ENCODE measurements around the gene LACC1. TPM values are rescaled to one million over a fixed set of nuclear protein-coding genes. Genes with fewer than 3 reads are reported as not detected.

The LACC1 gene
- total RNA-seq, 2 donors from 2014 or later = 9.7 to 11.8 TPM

DNA sequence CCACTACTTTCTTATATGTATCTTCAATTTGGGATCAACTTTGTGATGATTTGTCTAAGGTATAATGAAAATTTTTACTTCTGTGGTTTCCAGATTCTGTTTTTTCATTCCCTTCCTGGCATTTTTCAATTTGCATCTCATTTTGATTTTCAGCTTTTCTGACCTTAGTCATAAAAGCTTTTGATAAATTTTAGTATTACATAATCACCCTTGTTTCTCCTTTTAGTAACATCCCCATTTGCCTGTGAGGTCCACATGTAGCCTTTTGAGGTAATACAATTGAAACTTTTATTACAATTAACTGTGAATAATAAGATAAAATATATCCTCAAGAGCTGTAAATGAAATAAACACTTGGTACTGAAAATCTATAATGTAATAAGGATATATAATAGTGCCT, 31.2 kb downstream of the LACC1 start:
- ATAC-seq (no peak), DNase-seq (ENCODE audit: low spot score) (no peak)
- no peak overlapping the region for H3K27ac Mint-ChIP-seq
- peaks cover 11 to 35% of the 10 kb centered on the region in 2 donors for H3K27me3 Mint-ChIP-seq
- no peaks in the 10 kb centered on the region for H3K36me3 Mint-ChIP-seq
- H3K9me3 Mint-ChIP-seq = no peaks in the 10 kb centered on the region
- no peak overlapping the region for H3K4me3 Mint-ChIP-seq
- peaks cover 0 to 5% of the 10 kb centered on the region in 2 donors for H3K4me1 Mint-ChIP-seq (ENCODE audit: low read depth in 2 of 2)

GRCh38 chr13:43911278-43911677, 31.6 kb downstream of the LACC1 start:
- Mint-ChIP-seq H3K4me3 (no peak overlapping the region), H3K27ac (no peak overlapping the region), H3K27me3 (peaks cover 9 to 30% of the 10 kb centered on the region in 2 donors), H3K4me1 (ENCODE audit: low read depth in 2 of 2) (peaks cover 0 to 5% of the 10 kb centered on the region in 2 donors), H3K9me3 (no peaks in the 10 kb centered on the region), H3K36me3 (no peaks in the 10 kb centered on the region)
- DNase-seq (ENCODE audit: low spot score) (no peak), ATAC-seq (no peak)

GRCh38 chr13:43911871-43912270, 32.2 kb downstream of the LACC1 start:
- H3K36me3 Mint-ChIP-seq = no peaks in the 10 kb centered on the region
- no peak for DNase-seq (ENCODE audit: low spot score)
- H3K27ac Mint-ChIP-seq = no peak overlapping the region
- no peak overlapping the region for H3K4me3 Mint-ChIP-seq
- ATAC-seq = no peak
- peaks cover 9 to 24% of the 10 kb centered on the region in 2 donors for H3K27me3 Mint-ChIP-seq
- no peaks in the 10 kb centered on the region for H3K9me3 Mint-ChIP-seq
- peaks cover 0 to 5% of the 10 kb centered on the region in 2 donors for H3K4me1 Mint-ChIP-seq (ENCODE audit: low read depth in 2 of 2)

GRCh38 chr13:43915451-43915850, 35.7 kb downstream of the LACC1 start:
- no peaks in the 10 kb centered on the region for H3K36me3 Mint-ChIP-seq
- DNase-seq (ENCODE audit: low spot score) (no peak), ATAC-seq (no peak)
- no peaks in the 10 kb centered on the region for H3K9me3 Mint-ChIP-seq
- no peaks in the 10 kb centered on the region for H3K4me1 Mint-ChIP-seq (ENCODE audit: low read depth in 2 of 2)
- no peak overlapping the region for H3K27ac Mint-ChIP-seq
- no peak overlapping the region for H3K4me3 Mint-ChIP-seq
- H3K27me3 Mint-ChIP-seq = peaks cover 13 to 21% of the 10 kb centered on the region in 2 donors

DNA sequence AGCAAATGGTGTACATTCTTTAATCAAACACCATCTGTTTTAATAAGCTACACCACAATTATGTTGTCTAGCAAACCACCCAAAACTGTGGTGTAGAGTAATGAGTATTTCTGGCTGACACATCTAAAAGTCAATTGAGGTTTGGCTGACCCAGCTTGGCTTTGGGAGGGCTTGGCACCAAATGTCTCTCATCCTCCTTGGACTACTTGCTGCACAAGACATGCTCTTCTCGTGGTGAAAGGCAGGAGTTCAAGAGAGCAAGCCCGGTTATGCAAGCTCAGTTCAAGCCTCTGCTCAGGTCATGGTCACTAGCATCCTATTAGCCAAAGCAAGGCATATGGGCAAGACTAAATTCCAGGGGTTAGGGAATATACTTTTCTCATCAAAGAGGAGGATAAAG, 37.1 kb downstream of the LACC1 start:
- Mint-ChIP-seq H3K36me3 (no peaks in the 10 kb centered on the region), H3K9me3 (no peaks in the 10 kb centered on the region), H3K27ac (no peak overlapping the region), H3K27me3 (peaks cover 20 to 33% of the 10 kb centered on the region in 2 donors), H3K4me1 (ENCODE audit: low read depth in 2 of 2) (no peaks in the 10 kb centered on the region), H3K4me3 (no peak overlapping the region)
- ATAC-seq (no peak), DNase-seq (ENCODE audit: low spot score) (no peak)

DNA sequence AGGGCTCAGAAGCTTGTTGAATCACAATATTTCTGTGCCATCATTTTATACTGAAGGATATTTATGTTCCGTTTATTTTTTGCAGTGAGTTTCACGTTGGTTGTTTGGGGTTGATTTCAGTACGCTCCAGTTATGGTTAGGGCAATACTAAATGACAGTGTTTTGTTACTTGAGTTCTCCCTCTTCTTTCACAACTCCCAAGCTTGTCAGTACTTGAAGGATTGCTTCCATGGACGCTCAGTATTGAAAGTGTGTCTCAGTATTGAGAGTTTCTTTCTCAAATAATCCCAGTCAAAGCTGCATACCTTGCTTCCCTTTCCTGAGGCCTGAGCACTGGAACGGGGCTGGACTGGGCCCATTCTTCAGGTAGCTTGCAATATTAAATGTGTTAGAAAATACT, 38.9 kb downstream of the LACC1 start:
- Mint-ChIP-seq H3K27me3 (peaks cover 15 to 19% of the 10 kb centered on the region in 2 donors), H3K36me3 (no peaks in the 10 kb centered on the region), H3K9me3 (no peaks in the 10 kb centered on the region), H3K27ac (no peak overlapping the region), H3K4me1 (ENCODE audit: low read depth in 2 of 2) (no peaks in the 10 kb centered on the region), H3K4me3 (no peak overlapping the region)
- ATAC-seq (no peak), DNase-seq (ENCODE audit: low spot score) (no peak)

- H3K4me3 Mint-ChIP-seq = no peak overlapping the region
- no peaks in the 10 kb centered on the region for H3K36me3 Mint-ChIP-seq
- H3K27me3 Mint-ChIP-seq = peaks cover 23 to 27% of the 10 kb centered on the region in 2 donors
- no peak overlapping the region for H3K27ac Mint-ChIP-seq
- ATAC-seq (no peak), DNase-seq (ENCODE audit: low spot score) (no peak)
- H3K9me3 Mint-ChIP-seq = no peaks in the 10 kb centered on the region
- no peaks in the 10 kb centered on the region for H3K4me1 Mint-ChIP-seq (ENCODE audit: low read depth in 2 of 2)
These were observed 41.4 kb downstream of the LACC1 start for GRCh38 chr13:43920965-43921674.

- ATAC-seq = no peak
- H3K36me3 Mint-ChIP-seq = no peaks in the 10 kb centered on the region
- peaks cover 19 to 25% of the 10 kb centered on the region in 2 donors for H3K27me3 Mint-ChIP-seq
- no peak overlapping the region for H3K4me3 Mint-ChIP-seq
- DNase-seq (ENCODE audit: low spot score) = no peak
- H3K4me1 Mint-ChIP-seq (ENCODE audit: low read depth in 2 of 2) = no peaks in the 10 kb centered on the region
- no peaks in the 10 kb centered on the region for H3K9me3 Mint-ChIP-seq
- no peak overlapping the region for H3K27ac Mint-ChIP-seq
These were observed 45.0 kb downstream of the LACC1 start for GRCh38 chr13:43924549-43925245.

GRCh38 chr13:43929947-43930346, 50.2 kb downstream of the LACC1 start:
- DNase-seq (ENCODE audit: low spot score) (no peak), ATAC-seq (no peak)
- Mint-ChIP-seq H3K4me3 (no peak overlapping the region), H3K27me3 (peaks cover 15 to 23% of the 10 kb centered on the region in 2 donors), H3K4me1 (ENCODE audit: low read depth in 2 of 2) (no peaks in the 10 kb centered on the region), H3K27ac (no peak overlapping the region), H3K9me3 (no peaks in the 10 kb centered on the region), H3K36me3 (no peaks in the 10 kb centered on the region)

GRCh38 chr13:43933378-43933777, 53.7 kb downstream of the LACC1 start:
- no peaks in the 10 kb centered on the region for H3K9me3 Mint-ChIP-seq
- no peaks in the 10 kb centered on the region for H3K36me3 Mint-ChIP-seq
- ATAC-seq = no peak

DNA sequence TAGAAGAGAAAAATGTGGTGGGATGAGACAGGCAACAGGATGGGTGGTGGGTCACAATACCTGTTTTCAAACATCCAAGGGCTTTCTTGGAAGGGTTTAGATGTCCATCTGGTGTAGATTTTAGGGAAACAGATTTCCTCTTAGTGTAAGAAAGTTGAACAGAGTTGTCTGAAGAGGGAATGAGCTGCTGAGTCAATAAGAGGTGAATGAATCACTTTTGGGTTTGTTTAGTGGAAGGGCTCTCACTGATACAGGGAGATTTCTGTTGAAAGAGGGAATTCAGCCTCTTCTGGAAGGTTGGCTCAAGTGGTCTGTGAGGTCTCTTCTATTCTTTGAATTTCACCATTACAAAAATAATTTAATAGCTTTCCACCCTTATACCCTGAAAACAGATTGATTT, 54.6 kb downstream of the LACC1 start:
- ATAC-seq (no peak), DNase-seq (ENCODE audit: low spot score) (no peak)
- Mint-ChIP-seq H3K27ac (no peak overlapping the region), H3K4me1 (ENCODE audit: low read depth in 2 of 2) (no peaks in the 10 kb centered on the region), H3K9me3 (no peaks in the 10 kb centered on the region), H3K36me3 (no peaks in the 10 kb centered on the region), H3K27me3 (peaks cover 19 to 37% of the 10 kb centered on the region in 2 donors), H3K4me3 (no peak overlapping the region)

More at GRCh38 chr13:43933378-43933777, 53.7 kb downstream of the LACC1 start:
- Mint-ChIP-seq H3K4me1 (ENCODE audit: low read depth in 2 of 2) (no peaks in the 10 kb centered on the region), H3K27me3 (peaks cover 20 to 38% of the 10 kb centered on the region in 2 donors), H3K27ac (no peak overlapping the region), H3K4me3 (no peak overlapping the region)
- DNase-seq (ENCODE audit: low spot score) = no peak

DNA sequence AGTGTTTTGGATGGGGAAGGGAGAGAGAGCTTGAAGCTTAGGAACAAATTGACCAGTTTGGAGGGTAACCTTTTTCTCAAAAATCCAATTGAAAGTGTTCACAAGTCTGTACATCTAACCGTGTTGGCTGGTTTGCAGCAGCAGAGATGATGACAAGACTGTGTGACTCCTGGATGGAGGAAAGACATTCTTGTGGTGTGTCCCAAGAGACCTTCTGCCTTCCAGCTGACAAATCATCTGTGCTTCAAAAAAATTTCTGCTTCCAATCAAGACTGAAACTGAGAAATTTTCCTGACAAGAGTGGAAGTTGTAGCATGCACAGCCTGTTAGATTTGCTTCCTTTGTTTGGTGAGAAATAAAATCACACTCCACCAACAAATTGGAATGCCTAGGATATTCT, 56.2 kb downstream of the LACC1 start:
- no peak overlapping the region for H3K27ac Mint-ChIP-seq
- H3K27me3 Mint-ChIP-seq = peaks cover 20 to 29% of the 10 kb centered on the region in 2 donors
- no peak for DNase-seq (ENCODE audit: low spot score)
- no peak for ATAC-seq
- no peaks in the 10 kb centered on the region for H3K36me3 Mint-ChIP-seq
- no peaks in the 10 kb centered on the region for H3K9me3 Mint-ChIP-seq
- no peak overlapping the region for H3K4me3 Mint-ChIP-seq
- no peaks in the 10 kb centered on the region for H3K4me1 Mint-ChIP-seq (ENCODE audit: low read depth in 2 of 2)

- H3K4me3 Mint-ChIP-seq = no peak overlapping the region
- no peaks in the 10 kb centered on the region for H3K9me3 Mint-ChIP-seq
- H3K4me1 Mint-ChIP-seq (ENCODE audit: low read depth in 2 of 2) = no peaks in the 10 kb centered on the region
- H3K27me3 Mint-ChIP-seq = peaks cover 21 to 32% of the 10 kb centered on the region in 2 donors
- no peak overlapping the region for H3K27ac Mint-ChIP-seq
- DNase-seq (ENCODE audit: low spot score) = no peak
- no peak for ATAC-seq
- H3K36me3 Mint-ChIP-seq = no peaks in the 10 kb centered on the region
These were observed 56.9 kb downstream of the LACC1 start for GRCh38 chr13:43936647-43937046.

GRCh38 chr13:43937839-43938238, 58.1 kb downstream of the LACC1 start:
- Mint-ChIP-seq H3K4me1 (ENCODE audit: low read depth in 2 of 2) (no peaks in the 10 kb centered on the region), H3K4me3 (no peak overlapping the region), H3K36me3 (no peaks in the 10 kb centered on the region), H3K27ac (no peak overlapping the region), H3K9me3 (no peaks in the 10 kb centered on the region), H3K27me3 (peaks cover 24 to 33% of the 10 kb centered on the region in 2 donors)
- ATAC-seq (no peak), DNase-seq (ENCODE audit: low spot score) (no peak)
